WTC11 (cell line): ENCODE data around the gene NOSTRIN. TPM values are rescaled to one million over a fixed set of nuclear protein-coding genes. Genes with fewer than 3 reads are reported as not detected.

Experiments
- ATAC-seq: fragments of 200-7000 bp; cut with Tn5 transposase; 2 replicates; pipeline ENCODE4 v1.10.0; 2021; ENCODE audit warnings: mild to moderate bottlenecking, moderate library complexity
- CTCF ChIA-PET: fragments of 300-600 bp; sonication (Branson Sonifier 250); formaldehyde crosslinking; loops from one replicate; lab custom pipeline; 2021; ENCODE audit warnings: antibody characterized with exemption; lab: Charles Lee
- POLR2A ChIA-PET: fragments of 350-600 bp; sonication (Branson Sonifier 250); formaldehyde crosslinking; loops from one replicate; lab custom pipeline; 2021; ENCODE audit warnings: antibody characterized with exemption; lab: Charles Lee
- DNase-seq: peaks from one replicate; pipeline ENCODE4 v3.0.0; 2021; ENCODE audit warnings: low spot score
- H3K27ac Mint-ChIP-seq: 2 replicates; pipeline ENCODE4 v1.8.0; 2021; ENCODE audit warnings: mixed read lengths
- H3K27me3 Mint-ChIP-seq: 2 replicates; pipeline ENCODE4 v1.8.0; 2021; ENCODE audit warnings: low read depth, mild to moderate bottlenecking, moderate library complexity, mixed read lengths
- H3K36me3 Mint-ChIP-seq: 2 replicates; pipeline ENCODE4 v1.8.0; 2021; ENCODE audit warnings: mixed read lengths
- H3K4me1 Mint-ChIP-seq: 2 replicates; pipeline ENCODE4 v1.8.0; 2022; ENCODE audit warnings: mixed read lengths
- H3K4me3 Mint-ChIP-seq: 2 replicates; pipeline ENCODE4 v1.8.0; 2021; ENCODE audit warnings: mild to moderate bottlenecking, moderate library complexity, mixed read lengths
- H3K9me3 Mint-ChIP-seq: 2 replicates; pipeline ENCODE4 v1.8.0; 2021; ENCODE audit warnings: mixed read lengths
- ELF4 ChIP-seq: sonication (generic); formaldehyde crosslinking; IDR thresholded peaks from 2 replicates; pipeline ENCODE4 v1.8.1; 2022; ENCODE audit warnings: low read depth, mild to moderate bottlenecking, moderate library complexity, missing genetic modification reagents
- ETV6 ChIP-seq: sonication (generic); formaldehyde crosslinking; IDR thresholded peaks from 2 replicates; pipeline ENCODE4 v1.8.1; 2022; ENCODE audit warnings: mild to moderate bottlenecking, missing genetic modification reagents
- HMGA2 ChIP-seq: fragments of 250-450 bp; sonication (Bioruptor Pico); IDR thresholded peaks from 2 replicates; pipeline ENCODE4 v1.4.0; 2021; ENCODE audit warnings: mild to moderate bottlenecking, moderate library complexity
- MYBL2 ChIP-seq: sonication (generic); formaldehyde crosslinking; IDR thresholded peaks from 2 replicates; pipeline ENCODE4 v1.8.1; 2023; ENCODE audit warnings: mild to moderate bottlenecking, moderate library complexity, missing genetic modification reagents
- NFATC4 ChIP-seq: fragments of 250-450 bp; sonication (Bioruptor Pico); IDR thresholded peaks from 2 replicates; pipeline ENCODE4 v1.9.0; 2021; ENCODE audit warnings: mild to moderate bottlenecking
- NFE2L1 ChIP-seq: sonication (generic); formaldehyde crosslinking; IDR thresholded peaks from 2 replicates; pipeline ENCODE4 v1.8.1; 2023; ENCODE audit warnings: missing genetic modification reagents
- NFYB ChIP-seq: sonication (generic); formaldehyde crosslinking; conservative IDR thresholded peaks from 2 replicates; pipeline ENCODE4 v1.8.0; 2022; ENCODE audit warnings: low read depth, missing genetic modification reagents
- NR1H2 ChIP-seq: sonication (generic); formaldehyde crosslinking; IDR thresholded peaks from 2 replicates; pipeline ENCODE4 v1.9.0; 2021; ENCODE audit warnings: mild to moderate bottlenecking, moderate library complexity, missing genetic modification reagents
- OVOL2 ChIP-seq: fragments of 250-450 bp; sonication (Bioruptor Pico); IDR thresholded peaks from 2 replicates; pipeline ENCODE4 v1.9.0; 2021; ENCODE audit warnings: mild to moderate bottlenecking, borderline replicate concordance
- RELA ChIP-seq: sonication (generic); formaldehyde crosslinking; IDR thresholded peaks from 2 replicates; pipeline ENCODE4 v1.8.1; 2022; ENCODE audit warnings: missing genetic modification reagents, mild to moderate bottlenecking, borderline replicate concordance
- RORB ChIP-seq: fragments of 250-450 bp; sonication (Bioruptor Pico); IDR thresholded peaks from 2 replicates; pipeline ENCODE4 v1.9.0; 2021; ENCODE audit warnings: mild to moderate bottlenecking
- SMAD4 ChIP-seq: sonication (generic); formaldehyde crosslinking; IDR thresholded peaks from 2 replicates; pipeline ENCODE4 v1.8.0; 2022; ENCODE audit warnings: mild to moderate bottlenecking, missing genetic modification reagents
- TEAD1 ChIP-seq: sonication (generic); formaldehyde crosslinking; IDR thresholded peaks from 2 replicates; pipeline ENCODE4 v1.8.0; 2022; ENCODE audit warnings: mild to moderate bottlenecking, missing genetic modification reagents
- ZBTB21 ChIP-seq: sonication (generic); formaldehyde crosslinking; IDR thresholded peaks from 2 replicates; pipeline ENCODE4 v1.8.1; 2023; ENCODE audit warnings: mild to moderate bottlenecking, missing genetic modification reagents, borderline replicate concordance
- ZNF121 ChIP-seq: sonication (generic); formaldehyde crosslinking; IDR thresholded peaks from 2 replicates; pipeline ENCODE4 v1.8.0; 2023; ENCODE audit warnings: missing genetic modification reagents
- ZNF138 ChIP-seq: sonication (generic); formaldehyde crosslinking; conservative IDR thresholded peaks from 2 replicates; pipeline ENCODE4 v1.8.1; 2022; ENCODE audit warnings: mild to moderate bottlenecking, moderate library complexity, missing genetic modification reagents
- total RNA-seq: library from RNA; stranded (reverse); gene quantifications from 3 replicates; pipeline ENCODE4 v1.2.3, GENCODE V29; 2021
- TF ChIP-seq, protein P1 (sequence below): sonication (generic); formaldehyde crosslinking; IDR thresholded peaks from 2 replicates; pipeline ENCODE4 v1.8.1; 2022; ENCODE audit warnings: mild to moderate bottlenecking, missing genetic modification reagents, moderate library complexity, borderline replicate concordance
- TF ChIP-seq, protein P2 (sequence below): sonication (generic); formaldehyde crosslinking; IDR thresholded peaks from 2 replicates; pipeline ENCODE4 v1.8.1; 2023; ENCODE audit warnings: mild to moderate bottlenecking, missing genetic modification reagents, moderate library complexity
- TF ChIP-seq, protein P3 (sequence below): sonication (generic); formaldehyde crosslinking; IDR thresholded peaks from 2 replicates; pipeline ENCODE4 v1.8.1; 2023; ENCODE audit warnings: mild to moderate bottlenecking, missing genetic modification reagents, moderate library complexity
- TF ChIP-seq, protein P4 (sequence below): sonication (generic); formaldehyde crosslinking; IDR thresholded peaks from 2 replicates; pipeline ENCODE4 v1.8.1; 2022; ENCODE audit warnings: missing genetic modification reagents, borderline replicate concordance
- TF ChIP-seq, protein P5 (sequence below): sonication (generic); formaldehyde crosslinking; IDR thresholded peaks from 2 replicates; pipeline ENCODE4 v1.8.1; 2023; ENCODE audit warnings: mild to moderate bottlenecking, moderate library complexity, missing genetic modification reagents

NOSTRIN gene
- total RNA-seq, 1 experiment from 2014 or later: 0.22 TPM

DNA sequence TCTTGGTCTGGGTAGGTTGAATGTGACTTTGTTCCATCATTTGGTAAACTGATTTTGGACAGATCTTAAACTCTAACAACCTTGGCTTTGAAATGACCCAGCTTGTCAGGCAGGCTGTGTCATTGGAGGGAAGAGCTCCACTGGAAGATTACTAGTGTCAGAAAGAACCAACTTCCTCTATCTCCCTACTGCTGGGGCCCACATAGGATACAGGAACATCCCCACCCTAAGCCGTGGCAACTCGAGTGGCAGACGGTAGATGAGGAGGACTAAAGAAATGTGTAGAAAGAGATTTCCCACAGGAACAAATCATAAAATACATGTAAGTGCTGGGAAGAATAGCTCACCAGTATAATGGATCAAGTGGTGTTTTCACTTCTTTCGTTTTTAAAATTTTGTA is 94.3 kb downstream of the NOSTRIN start:
- peaks cover 10% of the 10 kb centered on the region; the same call in 1 of the 2 replicates for H3K27me3 Mint-ChIP-seq
- ChIA-PET POLR2A (interaction anchor here (1.6 kb wide), 1 partner anchor 16 kb away, joined by 3 read pairs; no protein-coding TSS in a partner anchor), CTCF (interaction anchor here (0.5 kb wide), 1 partner anchor 96 kb away, joined by 3 read pairs; no protein-coding TSS in a partner anchor)
- H3K27ac Mint-ChIP-seq: no peak overlapping the region
- H3K4me1 Mint-ChIP-seq: 0 out of 2 replicates have a peak, but pooled peaks cover 3% of the 10 kb centered on the region
- ATAC-seq (no peak), DNase-seq (no peak)
- H3K4me3 Mint-ChIP-seq: no peak overlapping the region
- TF ChIP-seq, protein P1, sequence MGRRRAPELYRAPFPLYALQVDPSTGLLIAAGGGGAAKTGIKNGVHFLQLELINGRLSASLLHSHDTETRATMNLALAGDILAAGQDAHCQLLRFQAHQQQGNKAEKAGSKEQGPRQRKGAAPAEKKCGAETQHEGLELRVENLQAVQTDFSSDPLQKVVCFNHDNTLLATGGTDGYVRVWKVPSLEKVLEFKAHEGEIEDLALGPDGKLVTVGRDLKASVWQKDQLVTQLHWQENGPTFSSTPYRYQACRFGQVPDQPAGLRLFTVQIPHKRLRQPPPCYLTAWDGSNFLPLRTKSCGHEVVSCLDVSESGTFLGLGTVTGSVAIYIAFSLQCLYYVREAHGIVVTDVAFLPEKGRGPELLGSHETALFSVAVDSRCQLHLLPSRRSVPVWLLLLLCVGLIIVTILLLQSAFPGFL (CRISPR knock-in tag): no peak
- no peak for TF ChIP-seq SMAD4 (CRISPR knock-in tag)
- no peak for TF ChIP-seq RORB (CRISPR knock-in tag)
- TF ChIP-seq ELF4: no peak
- no peak for TF ChIP-seq NFE2L1 (CRISPR knock-in tag)
- TF ChIP-seq, protein P2, sequence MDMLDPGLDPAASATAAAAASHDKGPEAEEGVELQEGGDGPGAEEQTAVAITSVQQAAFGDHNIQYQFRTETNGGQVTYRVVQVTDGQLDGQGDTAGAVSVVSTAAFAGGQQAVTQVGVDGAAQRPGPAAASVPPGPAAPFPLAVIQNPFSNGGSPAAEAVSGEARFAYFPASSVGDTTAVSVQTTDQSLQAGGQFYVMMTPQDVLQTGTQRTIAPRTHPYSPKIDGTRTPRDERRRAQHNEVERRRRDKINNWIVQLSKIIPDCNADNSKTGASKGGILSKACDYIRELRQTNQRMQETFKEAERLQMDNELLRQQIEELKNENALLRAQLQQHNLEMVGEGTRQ: no peak
- TF ChIP-seq NFYB (CRISPR knock-in tag): no peak
- TF ChIP-seq NFATC4: no peak
- TF ChIP-seq, protein P3, sequence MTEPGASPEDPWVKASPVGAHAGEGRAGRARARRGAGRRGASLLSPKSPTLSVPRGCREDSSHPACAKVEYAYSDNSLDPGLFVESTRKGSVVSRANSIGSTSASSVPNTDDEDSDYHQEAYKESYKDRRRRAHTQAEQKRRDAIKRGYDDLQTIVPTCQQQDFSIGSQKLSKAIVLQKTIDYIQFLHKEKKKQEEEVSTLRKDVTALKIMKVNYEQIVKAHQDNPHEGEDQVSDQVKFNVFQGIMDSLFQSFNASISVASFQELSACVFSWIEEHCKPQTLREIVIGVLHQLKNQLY (CRISPR knock-in tag): no peak
- TF ChIP-seq ZBTB21 (CRISPR knock-in tag): no peak
- TF ChIP-seq ZNF138: no peak
- no peak for TF ChIP-seq TEAD1
- TF ChIP-seq HMGA2: no peak
- TF ChIP-seq RELA (CRISPR knock-in tag): no peak
- TF ChIP-seq OVOL2: no peak
- TF ChIP-seq ZNF121: no peak
- no peak for TF ChIP-seq ETV6 (CRISPR knock-in tag)
- TF ChIP-seq MYBL2: no peak
- TF ChIP-seq, protein P4, sequence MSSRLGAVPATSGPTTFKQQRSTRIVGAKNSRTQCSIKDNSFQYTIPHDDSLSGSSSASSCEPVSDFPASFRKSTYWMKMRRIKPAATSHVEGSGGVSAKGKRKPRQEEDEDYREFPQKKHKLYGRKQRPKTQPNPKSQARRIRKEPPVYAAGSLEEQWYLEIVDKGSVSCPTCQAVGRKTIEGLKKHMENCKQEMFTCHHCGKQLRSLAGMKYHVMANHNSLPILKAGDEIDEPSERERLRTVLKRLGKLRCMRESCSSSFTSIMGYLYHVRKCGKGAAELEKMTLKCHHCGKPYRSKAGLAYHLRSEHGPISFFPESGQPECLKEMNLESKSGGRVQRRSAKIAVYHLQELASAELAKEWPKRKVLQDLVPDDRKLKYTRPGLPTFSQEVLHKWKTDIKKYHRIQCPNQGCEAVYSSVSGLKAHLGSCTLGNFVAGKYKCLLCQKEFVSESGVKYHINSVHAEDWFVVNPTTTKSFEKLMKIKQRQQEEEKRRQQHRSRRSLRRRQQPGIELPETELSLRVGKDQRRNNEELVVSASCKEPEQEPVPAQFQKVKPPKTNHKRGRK (CRISPR knock-in tag): no peak
- TF ChIP-seq, protein P5, sequence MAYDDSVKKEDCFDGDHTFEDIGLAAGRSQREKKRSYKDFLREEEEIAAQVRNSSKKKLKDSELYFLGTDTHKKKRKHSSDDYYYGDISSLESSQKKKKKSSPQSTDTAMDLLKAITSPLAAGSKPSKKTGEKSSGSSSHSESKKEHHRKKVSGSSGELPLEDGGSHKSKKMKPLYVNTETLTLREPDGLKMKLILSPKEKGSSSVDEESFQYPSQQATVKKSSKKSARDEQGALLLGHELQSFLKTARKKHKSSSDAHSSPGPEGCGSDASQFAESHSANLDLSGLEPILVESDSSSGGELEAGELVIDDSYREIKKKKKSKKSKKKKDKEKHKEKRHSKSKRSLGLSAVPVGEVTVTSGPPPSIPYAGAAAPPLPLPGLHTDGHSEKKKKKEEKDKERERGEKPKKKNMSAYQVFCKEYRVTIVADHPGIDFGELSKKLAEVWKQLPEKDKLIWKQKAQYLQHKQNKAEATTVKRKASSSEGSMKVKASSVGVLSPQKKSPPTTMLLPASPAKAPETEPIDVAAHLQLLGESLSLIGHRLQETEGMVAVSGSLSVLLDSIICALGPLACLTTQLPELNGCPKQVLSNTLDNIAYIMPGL: no peak
- H3K36me3 Mint-ChIP-seq: no peaks in the 10 kb centered on the region
- no peaks in the 10 kb centered on the region for H3K9me3 Mint-ChIP-seq

DNA sequence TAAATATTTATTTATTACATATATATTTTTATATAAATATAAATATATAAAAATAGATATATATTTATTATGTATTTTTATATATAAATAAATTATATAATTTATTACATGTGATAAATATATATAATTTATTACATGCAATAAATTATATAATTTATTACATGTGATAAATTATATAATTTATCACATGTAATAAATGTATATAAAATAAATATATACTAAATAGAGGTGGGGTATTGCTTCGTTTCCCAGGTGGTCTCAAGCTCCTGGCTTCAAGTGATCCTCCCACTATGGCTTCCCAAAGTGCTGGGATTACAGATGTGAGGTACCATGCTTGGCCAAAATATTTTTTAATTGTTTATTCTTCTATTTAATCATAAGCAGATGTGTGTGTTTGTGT is 95.0 kb downstream of the NOSTRIN start:
- peak; percentile 94 for TF ChIP-seq HMGA2
- no peak for TF ChIP-seq NR1H2 (CRISPR knock-in tag)
- H3K27me3 Mint-ChIP-seq: 0 out of 2 replicates have a peak, but pooled peaks cover 3% of the 10 kb centered on the region
- DNase-seq (no peak), ATAC-seq (no peak)
- ChIA-PET POLR2A (interaction anchor here (1.6 kb wide), 1 partner anchor 16 kb away, joined by 3 read pairs; no protein-coding TSS in a partner anchor), CTCF (no interaction called here)
- H3K4me1 Mint-ChIP-seq: 0 out of 2 replicates have a peak, but pooled peaks cover 3% of the 10 kb centered on the region
- no peaks in the 10 kb centered on the region for H3K9me3 Mint-ChIP-seq
- no peak overlapping the region for H3K4me3 Mint-ChIP-seq
- H3K27ac Mint-ChIP-seq: no peak overlapping the region
- H3K36me3 Mint-ChIP-seq: no peaks in the 10 kb centered on the region
